Measurements from ENCODE around the gene SBF1. TPM values are rescaled to one million over a fixed set of nuclear protein-coding genes. Genes with fewer than 3 reads are reported as not detected.

The SBF1 gene
- total and polyA plus RNA-seq, 7 donors, result 13.8 to 67.3 (median 23.2) TPM

DNA sequence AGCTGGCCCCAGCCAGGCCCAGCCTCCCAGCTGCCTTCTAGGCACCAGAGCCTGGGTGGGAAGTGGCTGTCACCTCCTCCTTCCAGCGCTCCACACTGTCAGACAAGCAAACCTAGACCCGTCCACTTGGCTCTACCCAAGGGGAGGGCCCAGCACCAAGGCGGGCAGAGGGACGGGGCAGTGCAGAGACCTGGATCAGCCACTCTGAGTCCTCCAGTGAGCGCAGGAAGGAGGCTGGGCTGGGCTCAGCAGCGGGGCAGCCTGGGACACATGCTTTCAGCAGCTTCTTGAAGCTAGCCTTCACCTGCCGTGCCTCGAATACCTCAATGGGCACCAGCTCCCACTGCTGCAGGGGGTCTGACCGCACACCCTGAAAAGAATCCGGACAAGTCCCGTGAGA lies 18.8 kb downstream of the SBF1 start:
- Histone ChIP-seq H3K36me3 (peaks cover 41 to 88% (median 68%) of the 10 kb centered on the region in 4 donors), H3K27me3 (no peaks in the 10 kb centered on the region), H3K4me1 (no peaks in the 10 kb centered on the region), H3K9me3 (no peaks in the 10 kb centered on the region), H3K4me3 (no peak overlapping the region), H3K27ac (no peak overlapping the region)
- DNase-seq, result no peak
- TF ChIP-seq POLR2A (IDR thresholded peaks at IDR 0.05) (no peak), POLR2AphosphoS5 (IDR thresholded peaks at IDR 0.05) (peak in 1 of 4 donors; percentile 1), CTCF (IDR thresholded peaks at IDR 0.05) (no peak)
- intact Hi-C loops (cut with DNase I), result no loop called here
- 95 to 97% methylated on average over 11 of the region's 11 CpGs for WGBS, 2 donors

GRCh38 chr22:50455201-50455600 lies 19.6 kb downstream of the SBF1 start:
- H3K36me3 ChIP-seq, result peaks cover 33 to 88% (median 60%) of the 10 kb centered on the region in 4 donors
- 95 to 96% methylated on average over 18 of the region's 18 CpGs for WGBS, 2 donors

GRCh38 chr22:50454556-50455075 lies 20.2 kb downstream of the SBF1 start:
- whole genome bisulfite sequencing, 2 donors, result 95 to 96% methylated on average over 27 of the region's 27 CpGs
- no peaks in the 10 kb centered on the region for H3K4me1 ChIP-seq
- H3K4me3 ChIP-seq, result no peak overlapping the region
- no peaks in the 10 kb centered on the region for H3K9me3 ChIP-seq
- DNase-seq, result no peak
- no peak for TF ChIP-seq EP300 (IDR thresholded peaks at IDR 0.05)
- no peak for TF ChIP-seq CTCF (IDR thresholded peaks at IDR 0.05)
- TF ChIP-seq POLR2AphosphoS5 (IDR thresholded peaks at IDR 0.05), result no peak
- no peak for TF ChIP-seq POLR2A (IDR thresholded peaks at IDR 0.05)
- peaks cover 27 to 88% (median 54%) of the 10 kb centered on the region in 4 donors for H3K36me3 ChIP-seq
- no peaks in the 10 kb centered on the region for H3K27me3 ChIP-seq
- intact Hi-C loops (cut with DNase I), result no loop called here
- H3K27ac ChIP-seq, result no peak overlapping the region

More at GRCh38 chr22:50455201-50455600, 19.6 kb downstream of the SBF1 start:
- H3K4me1 ChIP-seq, result no peaks in the 10 kb centered on the region
- intact Hi-C loops (cut with DNase I), result no loop called here
- no peak overlapping the region for H3K27ac ChIP-seq
- no peak for TF ChIP-seq CTCF (IDR thresholded peaks at IDR 0.05)
- TF ChIP-seq POLR2AphosphoS5 (IDR thresholded peaks at IDR 0.05), result no peak
- no peak for TF ChIP-seq EP300 (IDR thresholded peaks at IDR 0.05)
- TF ChIP-seq POLR2A (IDR thresholded peaks at IDR 0.05), result no peak
- no peak overlapping the region for H3K4me3 ChIP-seq
- no peaks in the 10 kb centered on the region for H3K27me3 ChIP-seq
- H3K9me3 ChIP-seq, result no peaks in the 10 kb centered on the region
- DNase-seq, result no peak

GRCh38 chr22:50452649-50453048 lies 22.2 kb downstream of the SBF1 start:
- no peaks in the 10 kb centered on the region for H3K4me1 ChIP-seq
- WGBS, 2 donors, result 91 to 93% methylated on average over 5 of the region's 5 CpGs
- no peak overlapping the region for H3K4me3 ChIP-seq
- H3K36me3 ChIP-seq, result peaks cover 34 to 86% (median 48%) of the 10 kb centered on the region in 4 donors
- no peaks in the 10 kb centered on the region for H3K27me3 ChIP-seq
- TF ChIP-seq POLR2A (IDR thresholded peaks at IDR 0.05) (no peak), EP300 (IDR thresholded peaks at IDR 0.05) (no peak), CTCF (IDR thresholded peaks at IDR 0.05) (no peak), POLR2AphosphoS5 (IDR thresholded peaks at IDR 0.05) (no peak)
- intact Hi-C loops (cut with DNase I), result no loop called here
- no peaks in the 10 kb centered on the region for H3K9me3 ChIP-seq
- DNase-seq, result no peak
- no peak overlapping the region for H3K27ac ChIP-seq

Measured in sigmoid colon (tissue), 7 donors.